Neural crest cell (in vitro differentiated cells): ENCODE results near the gene NOD1. TPM values are rescaled to one million over a fixed set of nuclear protein-coding genes. Genes with fewer than 3 reads are reported as not detected.
"Not testable (repeated sequence)": the region's sequence is repeated elsewhere in the genome, so short reads cannot be mapped to it uniquely, and the experiment has no call there.

Experiments used
- DNase-seq: peaks from one replicate; pipeline ENCODE4 v3.0.0; 2021; ENCODE audit warnings: low read depth, mixed read lengths, low spot score
- H3K27ac Mint-ChIP-seq: one replicate; pipeline ENCODE4 v1.8.0; 2021; ENCODE audit warnings: mild to moderate bottlenecking, mixed read lengths; ENCODE audit not compliant: unreplicated experiment
- H3K27me3 Mint-ChIP-seq: 2 replicates; pipeline ENCODE4 v1.8.0; 2021; ENCODE audit warnings: low read depth, mild to moderate bottlenecking, mixed read lengths
- H3K36me3 Mint-ChIP-seq: 2 replicates; pipeline ENCODE4 v1.8.0; 2021; ENCODE audit warnings: low read depth, mild to moderate bottlenecking, mixed read lengths
- H3K4me1 Mint-ChIP-seq: 2 replicates; pipeline ENCODE4 v1.8.0; 2021; ENCODE audit warnings: mixed read lengths
- H3K4me3 Mint-ChIP-seq: one replicate; pipeline ENCODE4 v1.8.0; 2021; ENCODE audit warnings: mild to moderate bottlenecking, mixed read lengths
- H3K9me3 Mint-ChIP-seq: 2 replicates; pipeline ENCODE4 v1.8.0; 2021; ENCODE audit warnings: mixed read lengths
- CTCF ChIP-seq: fragments of 200-600 bp; sonication (generic); conservative IDR thresholded peaks from 2 replicates; pipeline ENCODE4 v1.5.0; 2021; ENCODE audit warnings: antibody characterized with exemption, mild to moderate bottlenecking
- total RNA-seq: library from RNA; stranded (reverse); gene quantifications from 2 replicates; pipeline ENCODE4 v1.2.1, GENCODE V29; 2021

The NOD1 gene
- total RNA-seq, 1 donor from 2014 or later = 8.1 TPM

- peak overlapping the region; percentile 50 for H3K4me3 Mint-ChIP-seq
- H3K36me3 Mint-ChIP-seq = peaks cover 45% of the 10 kb centered on the region
- peaks cover 28% of the 10 kb centered on the region for H3K4me1 Mint-ChIP-seq
- no peaks in the 10 kb centered on the region for H3K27me3 Mint-ChIP-seq
- TF ChIP-seq CTCF = no peak
- DNase-seq = no peak
- H3K9me3 Mint-ChIP-seq = peaks cover 16% of the 10 kb centered on the region
- no peak overlapping the region for H3K27ac Mint-ChIP-seq
These were observed 22.7 kb upstream of the NOD1 start for GRCh38 chr7:30501264-30501663.

DNA sequence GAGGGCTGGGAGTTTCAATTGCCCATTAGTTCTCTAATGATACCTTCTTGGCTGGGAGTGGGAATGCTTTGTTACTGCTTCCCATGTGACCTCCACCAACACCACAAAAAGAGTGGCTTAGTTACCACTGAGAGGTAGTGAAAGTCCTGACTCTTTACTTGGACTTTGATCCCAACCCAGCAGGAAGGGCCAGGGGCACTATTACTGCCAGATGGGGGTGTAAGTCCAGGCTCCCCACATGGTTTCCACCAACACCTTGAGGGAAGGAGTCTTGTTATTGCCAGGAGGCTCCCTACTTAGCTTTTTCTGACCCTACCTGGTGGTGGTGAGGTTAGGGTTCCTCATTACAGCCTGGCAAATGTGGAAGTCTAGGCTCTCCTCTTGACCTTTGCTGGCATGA is 14.6 kb upstream of the NOD1 start:
- peaks cover 50% of the 10 kb centered on the region for H3K36me3 Mint-ChIP-seq
- no peaks in the 10 kb centered on the region for H3K27me3 Mint-ChIP-seq
- peaks cover 32% of the 10 kb centered on the region for H3K9me3 Mint-ChIP-seq
- no peak overlapping the region for H3K4me3 Mint-ChIP-seq
- H3K27ac Mint-ChIP-seq = no peak overlapping the region
- H3K4me1 Mint-ChIP-seq = no peaks in the 10 kb centered on the region
- DNase-seq = no peak
- TF ChIP-seq CTCF = no peak

GRCh38 chr7:30491417-30491816 is 12.8 kb upstream of the NOD1 start:
- no peak overlapping the region for H3K27ac Mint-ChIP-seq
- H3K36me3 Mint-ChIP-seq = peaks cover 43% of the 10 kb centered on the region
- no peak overlapping the region for H3K4me3 Mint-ChIP-seq
- TF ChIP-seq CTCF = no peak
- H3K27me3 Mint-ChIP-seq = no peaks in the 10 kb centered on the region
- peaks cover 25% of the 10 kb centered on the region for H3K9me3 Mint-ChIP-seq
- H3K4me1 Mint-ChIP-seq = no peaks in the 10 kb centered on the region
- DNase-seq = no peak

- no peak for TF ChIP-seq CTCF
These were observed 8.8 kb upstream of the NOD1 start for GRCh38 chr7:30487371-30487770.

DNA sequence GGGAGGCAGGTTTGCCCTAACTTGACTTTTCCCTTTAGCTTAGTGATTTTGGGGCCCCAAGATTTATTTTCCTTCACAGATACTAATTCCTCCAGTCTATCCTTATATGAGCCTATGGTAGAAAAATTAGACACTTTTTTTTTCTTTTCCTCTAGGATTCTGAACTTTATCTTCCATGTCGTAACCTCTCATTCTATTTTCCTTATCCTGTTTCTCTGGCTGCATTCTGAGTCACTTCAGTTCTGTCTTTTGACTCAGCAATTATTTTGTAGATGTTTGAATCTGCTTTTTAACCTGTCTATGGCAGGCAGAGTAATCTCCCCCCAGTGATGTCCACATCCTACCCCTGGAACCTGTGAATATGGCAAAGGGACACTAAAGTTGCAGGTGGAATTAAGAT is 7.1 kb upstream of the NOD1 start:
- H3K36me3 Mint-ChIP-seq = peaks cover 3% of the 10 kb centered on the region
- H3K27ac Mint-ChIP-seq = no peak overlapping the region
- no peak for TF ChIP-seq CTCF
- H3K9me3 Mint-ChIP-seq = peaks cover 2% of the 10 kb centered on the region
- no peaks in the 10 kb centered on the region for H3K27me3 Mint-ChIP-seq
- no peak for DNase-seq
- H3K4me1 Mint-ChIP-seq = no peaks in the 10 kb centered on the region
- H3K4me3 Mint-ChIP-seq = no peak overlapping the region

More at GRCh38 chr7:30487371-30487770, 8.8 kb upstream of the NOD1 start:
- H3K4me3 Mint-ChIP-seq = no peak overlapping the region
- H3K4me1 Mint-ChIP-seq = no peaks in the 10 kb centered on the region
- no peak for DNase-seq
- no peak overlapping the region for H3K27ac Mint-ChIP-seq
- H3K36me3 Mint-ChIP-seq = peaks cover 10% of the 10 kb centered on the region
- no peaks in the 10 kb centered on the region for H3K27me3 Mint-ChIP-seq
- H3K9me3 Mint-ChIP-seq = peaks cover 11% of the 10 kb centered on the region

DNA sequence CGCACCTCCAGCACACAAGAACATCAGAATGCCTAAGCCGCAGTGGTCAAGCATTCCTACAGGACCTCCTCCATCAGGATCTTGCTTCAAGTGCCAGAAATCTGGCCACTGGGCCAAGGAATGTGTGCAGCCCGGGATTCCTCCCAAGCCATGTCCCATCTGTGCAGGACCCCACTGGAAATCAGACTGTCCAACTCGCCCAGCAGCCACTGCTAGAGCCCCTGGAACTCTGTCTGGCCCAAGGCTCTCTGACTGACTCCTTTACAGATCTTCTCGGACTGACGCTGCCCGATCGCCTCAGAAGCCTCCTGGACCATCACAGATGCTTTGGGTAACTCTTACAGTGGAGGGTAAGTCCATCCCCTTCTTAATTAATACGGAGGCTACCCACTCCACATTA is 2.8 kb upstream of the NOD1 start:
- H3K36me3 Mint-ChIP-seq = not testable (repeated sequence)

More for the DNA sequence above, 2.8 kb upstream of the NOD1 start:
- H3K4me1 Mint-ChIP-seq, H3K27ac Mint-ChIP-seq, DNase-seq, H3K4me3 Mint-ChIP-seq, H3K27me3 Mint-ChIP-seq, H3K9me3 Mint-ChIP-seq: not testable (repeated sequence)
